GM21717 (cell line): ENCODE measurements around the gene TRA2B.
"Not testable (repeated sequence)": the region's sequence is repeated elsewhere in the genome, so short reads cannot be mapped to it uniquely, and the experiment has no call there.

Source experiments
- ATAC-seq: cut with Tn5 transposase; IDR thresholded peaks from one replicate; pipeline ENCODE4 v1.9.1; 2021; ENCODE audit warnings: mild to moderate bottlenecking, moderate library complexity; ENCODE audit not compliant: unreplicated experiment

The TRA2B gene

DNA sequence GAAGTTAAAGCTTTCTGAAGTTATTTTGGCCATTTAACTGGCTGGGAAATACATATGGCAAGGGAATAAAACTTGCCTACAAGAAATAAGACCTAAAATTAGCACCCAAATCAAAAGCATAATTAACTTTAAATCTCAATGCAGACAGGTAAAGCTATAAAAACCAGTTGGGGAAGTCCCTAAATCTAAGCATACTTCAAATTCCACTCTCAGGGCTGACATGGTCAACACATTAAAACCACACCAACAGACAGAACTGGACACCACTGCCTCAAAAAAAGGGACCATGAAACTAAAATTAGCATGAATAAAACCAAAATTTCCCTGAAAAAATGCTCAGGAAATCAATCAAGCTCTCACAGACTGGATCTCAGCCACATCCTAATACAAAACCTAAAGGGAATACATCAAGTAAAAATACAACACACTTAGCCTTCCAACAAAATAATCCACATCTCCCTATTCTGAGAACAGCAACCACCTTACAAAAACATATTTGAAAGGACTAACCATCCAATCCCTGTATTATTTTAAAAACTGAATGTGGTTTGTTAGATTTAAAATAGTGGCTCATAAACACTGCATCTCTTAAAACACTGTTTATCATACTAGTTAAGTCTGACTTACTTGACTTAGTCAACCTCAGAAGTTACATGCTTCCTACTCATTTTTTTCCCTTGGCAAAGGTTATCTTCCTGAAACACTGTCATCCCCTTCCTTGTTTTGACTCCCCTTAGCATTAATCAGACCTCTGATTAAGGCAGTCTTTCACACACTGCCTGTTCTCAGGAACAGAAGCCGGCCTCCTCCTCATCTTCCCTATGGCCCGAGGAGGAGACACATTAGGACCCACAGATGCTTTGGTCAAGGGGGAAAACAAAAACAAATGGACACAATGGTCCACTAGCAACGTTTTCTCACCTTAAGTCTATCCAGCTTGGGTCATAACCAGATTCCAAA, 8.3 kb downstream of the TRA2B start:
- ATAC-seq: no peak

DNA sequence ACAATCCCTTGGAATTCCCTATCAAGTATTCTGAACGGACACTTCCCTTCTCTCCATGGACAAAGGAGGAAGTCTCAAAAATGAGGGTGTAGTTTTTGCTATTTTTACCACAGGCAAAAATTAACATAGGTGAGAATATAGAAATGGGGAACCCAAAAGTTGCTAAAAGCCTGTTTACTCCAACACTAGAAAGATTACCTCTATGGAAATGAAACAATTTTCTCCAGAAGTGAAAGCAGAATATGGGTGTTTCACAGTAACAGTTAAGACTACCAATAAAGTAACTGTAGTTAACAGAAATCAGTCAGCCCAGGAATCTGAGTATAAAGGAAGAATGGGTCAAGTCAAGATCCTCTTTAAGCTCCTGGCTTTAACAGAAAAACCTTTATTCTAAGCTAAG, 9.3 kb downstream of the TRA2B start:
- peak; percentile 53 for ATAC-seq

DNA sequence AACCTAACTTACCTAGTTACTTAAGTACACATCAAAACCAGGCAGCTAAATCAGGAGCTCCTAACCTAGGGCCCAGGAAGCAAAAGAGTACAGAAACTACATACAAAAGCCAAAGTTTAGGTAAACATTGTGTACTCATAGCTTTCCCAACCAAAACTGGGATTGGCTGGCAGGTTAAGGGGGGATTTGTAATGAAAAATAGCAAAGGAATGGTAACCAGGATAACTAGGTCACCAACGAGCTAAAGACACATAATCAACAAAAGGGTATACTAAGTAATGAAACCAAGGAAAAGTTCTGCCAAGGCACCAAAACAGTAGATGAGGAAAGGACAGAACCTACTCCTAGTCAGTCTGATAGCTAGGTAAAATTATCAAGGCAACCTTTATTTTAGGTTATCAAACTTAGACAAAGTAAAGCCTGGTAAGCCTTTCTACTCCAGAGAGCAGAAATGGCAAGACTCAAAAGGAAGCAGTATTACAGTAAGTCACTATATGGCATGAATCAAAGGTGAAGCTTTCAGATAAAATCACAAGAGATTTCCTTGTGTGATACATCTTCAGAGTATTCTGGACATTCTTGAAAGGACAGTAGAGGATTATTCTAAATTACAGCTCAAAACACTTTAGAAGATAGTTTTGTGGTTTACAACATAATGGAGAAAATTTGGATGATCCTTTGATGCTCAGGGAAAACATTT, 10.2 kb downstream of the TRA2B start:
- no peak for ATAC-seq

DNA sequence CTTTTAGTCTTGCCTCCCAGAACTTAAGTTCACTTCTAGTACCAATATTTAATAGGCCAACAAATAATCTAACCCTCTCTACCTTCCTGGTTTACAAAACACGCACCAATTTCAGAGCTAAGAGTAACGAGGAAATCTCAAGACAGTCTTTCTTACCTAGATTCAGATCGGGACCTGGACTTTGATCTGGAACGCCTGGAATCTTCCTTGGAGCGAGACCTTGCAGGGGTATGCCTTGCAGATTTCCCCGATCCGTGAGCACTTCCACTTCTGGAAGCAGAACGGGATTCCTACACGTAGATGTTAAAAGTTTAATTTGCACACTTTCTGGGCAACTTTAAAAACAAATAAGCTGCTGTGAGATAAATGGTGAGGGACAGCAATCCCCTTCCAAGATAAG, 11.4 kb downstream of the TRA2B start:
- no peak for ATAC-seq

DNA sequence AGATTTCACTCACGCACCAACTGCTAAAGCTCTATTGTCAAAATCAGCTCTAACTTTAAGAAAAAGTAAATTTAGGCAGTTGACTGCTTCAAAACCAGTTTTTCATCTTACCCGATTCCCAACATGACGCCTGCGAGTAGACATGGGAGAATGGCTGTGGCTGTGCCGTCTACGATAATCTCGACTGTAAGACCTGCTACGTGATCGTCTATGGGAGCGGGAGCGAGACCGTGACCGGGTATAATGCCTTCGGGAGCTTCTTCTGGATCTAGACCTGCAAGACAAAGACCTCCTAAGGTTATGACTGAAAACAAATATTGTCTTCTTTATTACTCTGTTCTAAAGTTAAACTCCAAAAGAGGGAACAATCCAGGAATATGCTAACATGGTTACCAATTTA, 12.5 kb downstream of the TRA2B start:
- ATAC-seq: no peak

DNA sequence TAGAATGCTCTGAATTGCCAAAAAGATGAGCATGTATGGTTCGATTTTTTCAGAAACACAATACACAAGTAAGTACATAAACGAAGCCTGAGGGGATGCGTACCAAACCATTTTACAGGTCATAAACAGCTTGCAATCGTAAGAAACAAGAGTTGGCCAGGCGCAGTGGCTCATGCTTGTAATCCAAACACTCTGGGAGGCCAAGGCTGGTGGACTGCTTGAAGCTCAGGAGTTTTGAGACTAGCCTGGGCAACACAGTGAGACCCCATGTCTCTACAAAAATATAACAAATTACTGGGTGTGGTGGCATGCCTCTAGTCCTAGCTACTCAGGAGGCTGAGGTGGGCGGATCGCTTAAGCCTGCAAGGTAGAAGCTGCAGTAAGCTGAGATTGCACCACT, 13.4 kb downstream of the TRA2B start:
- ATAC-seq: no peak

DNA sequence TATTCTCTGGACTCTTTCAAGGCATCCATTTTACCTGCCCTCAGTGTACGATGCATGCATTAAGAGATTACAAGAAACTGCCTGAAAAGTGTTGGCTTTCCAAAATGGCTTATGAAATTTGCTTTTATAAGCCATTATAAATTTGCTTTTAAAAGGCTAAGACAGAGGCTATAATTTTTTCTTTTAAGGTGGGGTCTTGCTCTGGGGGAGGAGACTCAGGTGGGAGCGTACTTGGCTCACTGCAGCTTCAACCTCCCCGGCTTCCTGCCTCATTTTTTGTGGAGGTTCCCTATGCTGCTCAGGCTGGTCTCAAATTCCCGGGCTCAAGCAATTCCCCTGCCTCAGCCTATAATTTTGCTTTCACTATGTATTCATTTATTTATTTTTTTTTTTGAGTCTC, 17.6 kb downstream of the TRA2B start:
- no peak for ATAC-seq

DNA sequence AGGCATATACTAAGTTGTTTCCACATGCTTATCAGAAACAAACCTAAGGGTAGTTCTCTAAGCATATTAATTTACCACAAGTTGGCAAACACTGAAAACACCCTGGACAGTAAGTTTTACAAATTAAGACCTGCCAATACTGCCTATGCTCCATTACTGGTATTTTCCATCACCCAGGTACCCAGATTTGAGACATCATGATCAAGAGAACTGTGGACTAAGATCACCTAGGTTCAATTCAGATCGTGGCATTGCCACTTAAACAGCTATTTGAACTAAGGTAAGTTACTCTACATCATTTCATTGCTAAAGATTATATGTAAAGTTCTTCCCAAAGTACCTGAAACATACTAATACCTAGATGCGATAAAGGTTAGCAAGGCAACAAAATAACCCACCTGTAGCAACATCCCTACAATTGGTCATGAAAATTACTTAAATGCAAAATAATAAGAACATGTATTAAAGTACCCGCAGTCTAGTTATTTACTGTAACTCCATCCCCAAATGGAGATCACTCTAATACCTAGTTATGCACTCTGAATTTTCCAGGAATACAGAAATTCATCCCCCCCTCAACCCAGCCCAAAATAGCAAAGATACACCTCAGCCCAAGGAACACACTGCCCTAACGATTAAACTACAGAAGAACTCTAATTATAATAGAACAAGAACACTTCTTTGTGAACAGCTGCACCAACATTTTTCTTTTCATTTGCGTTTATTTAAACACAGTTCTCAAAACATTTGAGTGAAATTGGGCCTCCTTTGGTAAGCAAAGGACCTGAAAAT, 21.6 kb downstream of the TRA2B start:
- ATAC-seq: no peak

DNA sequence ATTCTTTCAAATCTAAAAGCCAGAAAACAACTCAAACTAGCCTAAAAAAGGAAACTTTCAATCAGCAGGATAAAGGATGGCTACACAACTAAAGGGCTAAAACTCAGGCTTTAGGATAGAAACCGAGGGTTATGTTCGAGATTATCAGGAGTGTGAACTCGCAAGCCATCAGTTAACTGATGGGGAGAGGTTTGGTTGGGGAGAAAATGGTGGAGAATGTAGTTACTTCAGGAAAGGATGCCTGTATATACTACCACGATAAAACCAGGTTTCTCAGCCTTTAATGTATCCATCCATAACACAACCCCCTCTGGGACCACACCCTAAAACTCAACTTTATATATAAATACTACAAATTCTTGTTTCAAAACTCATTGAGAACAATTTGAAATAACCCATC, 22.2 kb downstream of the TRA2B start:
- no peak for ATAC-seq

DNA sequence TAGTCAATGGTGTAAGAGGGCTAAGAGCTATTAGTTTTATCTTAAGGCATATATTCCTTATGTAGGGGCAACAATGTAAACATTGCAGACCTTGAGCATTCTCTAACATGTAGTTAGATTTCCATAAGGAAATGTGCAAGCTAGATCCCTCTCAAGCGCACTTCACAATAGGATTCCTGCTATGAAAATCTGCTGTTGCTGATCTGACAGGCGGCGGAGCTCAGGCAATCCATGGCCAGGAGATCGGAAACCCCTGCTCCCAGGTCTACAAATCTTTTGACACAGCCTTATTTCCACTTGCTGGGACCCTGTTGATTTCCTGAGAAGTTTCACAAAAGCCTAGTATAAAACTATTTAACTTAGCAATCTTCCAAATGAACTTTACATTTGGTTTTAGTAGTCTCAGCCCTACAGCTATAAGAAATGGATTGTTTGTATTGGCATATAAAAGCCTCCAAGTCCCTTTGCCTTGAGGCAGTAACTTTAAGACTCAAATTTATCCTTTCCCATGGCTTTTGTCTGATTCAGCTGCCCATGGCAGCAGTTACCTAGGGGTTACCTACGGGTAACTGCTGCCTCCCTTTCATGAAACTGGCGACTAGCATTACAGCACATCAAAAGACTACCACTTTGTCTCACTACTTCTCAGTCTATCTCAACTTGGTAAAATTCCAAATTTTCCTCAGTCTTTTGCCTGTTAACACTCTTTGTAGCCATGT, 22.7 kb downstream of the TRA2B start:
- ATAC-seq: no peak

DNA sequence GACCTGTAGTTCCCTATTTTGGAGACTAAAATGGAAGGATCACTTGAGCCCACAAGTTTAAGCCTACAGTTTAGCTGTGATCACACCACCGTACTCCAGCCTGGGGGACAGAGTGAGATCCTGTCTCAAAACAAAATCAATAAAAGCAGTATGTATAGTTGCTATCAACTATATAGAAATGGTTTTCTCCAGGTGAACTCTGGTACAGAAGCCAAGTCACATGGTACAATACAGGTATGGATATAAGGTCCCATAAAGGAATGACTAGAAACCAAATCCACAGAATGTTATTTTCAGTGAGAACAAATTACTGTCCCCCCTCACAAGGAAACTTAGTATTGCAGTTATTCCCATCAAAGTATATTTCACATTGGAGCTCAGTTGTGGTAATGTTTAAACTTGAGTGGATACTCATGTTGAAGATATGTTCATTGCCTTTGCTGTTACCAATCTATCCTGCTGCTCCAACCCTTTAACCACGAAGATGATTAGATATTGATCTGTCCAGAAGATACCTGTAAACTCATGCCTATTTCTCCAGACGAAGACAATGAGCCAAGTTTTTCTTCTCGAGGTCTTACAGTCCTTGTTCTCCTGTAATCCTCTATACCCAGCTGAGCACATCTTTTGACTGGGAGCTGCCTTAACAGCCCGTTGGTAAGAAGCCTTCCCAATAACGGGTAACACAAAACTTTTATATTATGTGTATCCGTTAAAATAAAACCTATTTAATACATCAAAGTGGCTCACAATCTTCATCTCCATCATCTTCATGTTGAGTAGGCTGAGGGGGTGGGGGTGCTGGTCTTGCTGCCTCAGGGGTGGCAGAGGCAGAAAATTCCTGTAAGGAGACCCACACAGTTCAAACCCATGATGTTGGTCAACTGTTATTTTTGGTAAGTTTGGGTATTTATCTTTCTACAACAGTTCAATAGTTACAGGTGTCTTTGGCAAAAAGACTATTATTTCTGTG, 24.6 kb downstream of the TRA2B start:
- ATAC-seq: no peak

DNA sequence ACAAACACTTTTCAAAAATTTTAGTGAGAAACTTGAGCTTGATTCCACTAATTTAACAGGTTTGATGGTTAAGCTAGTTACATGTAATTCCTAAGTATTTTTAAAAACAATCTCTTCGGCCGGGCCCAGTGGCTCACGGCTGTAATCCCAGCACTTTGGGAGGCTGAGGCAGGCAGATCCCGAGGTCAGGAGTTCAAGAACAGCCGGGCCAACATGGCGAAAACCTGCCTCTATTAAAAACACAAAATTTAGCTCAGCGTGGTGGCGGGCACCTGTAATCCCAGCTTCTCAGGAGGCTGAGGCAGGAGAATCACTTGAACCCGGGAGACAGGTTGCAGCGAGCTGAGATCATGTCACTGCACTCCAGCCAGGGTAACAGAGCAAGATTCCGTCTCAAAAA, 25.3 kb downstream of the TRA2B start:
- ATAC-seq: no peak

DNA sequence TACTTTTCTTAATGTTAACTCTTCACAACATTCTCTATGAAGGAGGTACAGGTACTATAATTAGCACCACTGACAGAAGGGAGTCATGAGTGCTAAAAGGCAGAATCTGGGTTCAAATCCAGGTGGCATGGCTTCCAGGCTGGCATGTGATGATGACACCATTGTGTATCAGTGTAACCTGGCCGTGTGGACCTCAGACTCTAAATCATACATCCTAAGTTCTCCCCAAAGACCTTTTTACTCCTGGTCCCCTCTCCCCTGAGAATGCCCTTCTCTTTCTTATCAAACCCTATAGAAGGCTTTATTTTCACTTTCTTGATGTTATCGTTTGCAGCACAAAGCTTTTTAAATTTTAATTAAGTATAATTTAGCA, 26.8 kb downstream of the TRA2B start:
- ATAC-seq: not testable (repeated sequence)

DNA sequence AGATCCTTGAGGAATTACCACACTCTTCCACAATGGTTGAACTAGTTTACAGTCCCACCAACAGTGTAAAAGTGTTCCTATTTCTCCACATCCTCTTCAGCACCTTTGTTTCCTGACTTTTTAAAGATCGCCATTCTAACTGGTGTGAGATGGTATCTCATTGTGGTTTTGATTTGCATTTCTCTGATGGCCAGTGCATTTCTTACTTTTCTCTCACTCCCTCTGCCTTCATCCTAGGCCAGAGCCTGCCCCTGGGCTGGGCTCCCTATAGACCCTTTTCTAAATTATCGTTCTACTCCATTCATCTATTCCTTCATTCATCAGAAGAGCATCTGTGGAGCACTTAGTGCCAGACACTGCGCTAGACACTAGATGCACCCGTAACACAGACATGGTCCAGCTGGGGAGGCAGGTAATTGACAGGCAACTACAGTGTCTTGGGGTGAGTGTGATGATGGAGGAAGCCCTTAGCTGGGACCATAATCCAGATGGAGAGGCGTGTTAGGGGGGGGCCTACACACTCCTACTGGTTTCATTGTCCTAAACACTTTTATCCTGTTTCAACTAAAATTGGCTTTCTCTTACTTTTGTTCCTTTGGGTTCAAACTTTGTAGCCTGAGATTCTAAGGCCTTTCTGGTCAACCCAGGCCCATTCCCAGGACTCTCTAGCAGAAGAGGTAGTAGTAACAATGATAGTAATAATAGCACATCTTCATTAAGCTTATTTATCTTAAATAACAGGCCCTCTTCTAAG, 27.3 kb downstream of the TRA2B start:
- not testable (repeated sequence) for ATAC-seq

DNA sequence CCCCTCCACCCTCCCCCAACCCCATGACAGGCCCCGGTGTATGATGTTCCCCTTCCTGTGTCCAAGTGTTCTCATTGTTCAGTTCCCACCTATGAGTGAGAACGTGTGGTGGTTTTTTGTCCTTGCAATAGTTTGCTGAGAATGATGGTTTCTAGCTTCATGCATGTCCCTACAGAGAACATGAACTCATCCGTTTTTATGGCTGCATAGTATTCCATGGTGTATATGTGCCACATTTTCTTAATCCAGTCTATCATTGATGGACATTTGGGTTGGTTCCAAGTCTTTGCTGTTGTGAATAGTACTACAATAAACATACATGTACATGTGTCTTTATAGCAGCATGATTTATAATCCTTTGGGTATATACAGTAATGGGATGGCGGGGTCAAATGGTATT, 27.9 kb downstream of the TRA2B start:
- not testable (repeated sequence) for ATAC-seq

DNA sequence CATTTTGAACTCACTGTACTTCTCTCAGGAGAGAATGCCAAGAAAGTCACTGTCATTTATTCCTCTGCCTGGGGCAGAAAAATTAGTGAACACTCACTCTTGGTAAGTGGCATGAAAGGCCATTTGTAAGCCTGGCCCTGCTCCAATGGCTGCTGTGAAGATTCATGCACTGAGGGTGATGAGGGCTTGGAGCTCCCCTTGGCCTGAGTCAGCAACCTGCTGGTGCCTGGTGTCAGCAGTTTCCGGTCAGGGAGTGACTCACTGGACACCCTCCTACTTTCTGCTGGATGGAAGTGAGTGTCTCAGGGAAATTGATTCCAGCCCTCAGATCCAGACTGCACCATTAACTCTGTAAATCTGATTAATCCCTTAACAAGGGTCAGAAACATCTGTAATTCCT, 37.6 kb downstream of the TRA2B start:
- no peak for ATAC-seq

DNA sequence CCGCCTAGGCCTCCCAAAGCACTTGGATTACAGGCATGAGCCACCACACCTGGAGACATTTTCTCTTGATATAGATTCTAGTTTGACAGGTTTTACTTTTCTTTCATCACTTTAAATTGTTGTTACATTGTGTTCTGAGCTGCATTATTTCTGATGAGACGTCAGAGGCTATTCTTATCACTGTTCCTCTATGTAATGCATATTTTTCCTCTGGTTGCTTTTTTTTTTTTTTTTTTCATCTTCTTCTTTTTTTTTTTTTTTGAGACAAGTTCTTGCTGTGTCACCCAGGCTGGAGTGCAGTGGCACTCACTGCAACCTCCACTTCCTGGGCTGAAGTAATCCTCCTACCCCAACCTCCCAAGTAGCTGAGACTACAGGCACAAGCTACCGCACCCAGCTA, 41.2 kb downstream of the TRA2B start:
- no peak for ATAC-seq

DNA sequence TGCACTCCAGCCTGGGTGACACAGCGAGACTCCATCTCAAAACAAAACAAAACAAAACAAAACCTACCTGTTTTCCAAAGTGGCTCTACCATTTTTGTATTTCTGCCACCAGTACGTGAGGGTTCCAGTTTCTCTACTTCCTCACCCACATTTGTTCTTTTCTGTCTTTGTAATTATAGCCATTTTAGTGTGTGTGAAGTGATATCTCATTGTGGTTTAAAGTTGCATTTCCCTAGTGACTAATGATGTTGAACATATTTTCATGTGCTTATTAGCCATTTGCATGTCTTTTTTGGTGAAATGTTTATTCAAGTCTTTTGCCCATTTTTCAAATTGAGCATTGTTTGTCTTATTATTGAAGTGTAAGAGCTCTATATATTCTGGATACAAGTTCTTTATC, 50.7 kb downstream of the TRA2B start:
- no peak for ATAC-seq

DNA sequence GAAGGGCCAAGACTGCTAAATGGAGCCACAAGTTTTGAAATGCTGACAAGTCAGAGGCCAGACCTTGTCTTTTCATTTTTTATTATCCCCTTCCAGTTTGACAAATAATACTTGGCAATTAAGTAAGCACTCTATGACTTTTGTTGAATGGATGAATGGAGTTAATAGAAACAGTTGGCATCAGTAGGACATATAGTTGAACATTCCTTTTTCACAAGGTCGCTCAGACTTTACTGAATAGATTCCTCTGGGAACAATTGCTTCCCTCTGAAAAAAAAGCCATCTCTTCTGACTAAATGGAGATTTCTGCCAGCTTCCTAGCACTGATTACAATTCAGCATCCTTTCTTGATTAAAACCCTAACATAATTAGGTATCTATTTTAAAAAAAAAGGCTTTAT, 53.2 kb downstream of the TRA2B start:
- ATAC-seq: no peak
